HEK293 (cell line): ENCODE results near the gene TXNRD2.

Experiments
- CTCF ChIA-PET: fragments of 350-600 bp; formaldehyde crosslinking; extraction: SDS; loops from one replicate; lab custom pipeline; 2021; ENCODE audit warnings: antibody characterized with exemption; lab: Yijun Ruan, JAX
- POLR2A ChIA-PET: fragments of 300-600 bp; formaldehyde crosslinking; extraction: SDS; loops from one replicate; lab custom pipeline; 2020; ENCODE audit warnings: antibody characterized with exemption, inconsistent platforms; lab: Yijun Ruan, JAX
- H3K27ac ChIP-seq: fragments of 200-500 bp; sonication (Bioruptor generic); 2 replicates; pipeline ENCODE4 v1.5.1; 2014; ENCODE audit warnings: low read depth, low read length, control low read depth, inconsistent platforms; ENCODE audit errors: extremely low read depth
- H3K36me3 ChIP-seq, 2 experiments: fragments of 200-500 bp in 1 of 2; sonication (Bioruptor generic) in 1 of 2; 1 replicate in 1 of 2; 2 replicates in 1 of 2; pipeline ENCODE4 v1.5.1; 2014 to 2017; ENCODE audit warnings: inconsistent platforms in 2 of 2, low read length in 2 of 2; ENCODE audit not compliant: control insufficient read depth in 2 of 2, insufficient read depth in 1 of 2
- H3K4me1 ChIP-seq: fragments of 200-500 bp; sonication (Bioruptor generic); 2 replicates; pipeline ENCODE4 v1.5.1; 2014; ENCODE audit warnings: mild to moderate bottlenecking, low read length, inconsistent platforms; ENCODE audit not compliant: control insufficient read depth, insufficient read depth
- H3K4me3 ChIP-seq: 2 replicates; pipeline ENCODE4 v1.5.1; 2011; ENCODE audit warnings: low read depth, mild to moderate bottlenecking, control low read depth, low read length, moderate library complexity
- H3K9me3 ChIP-seq: fragments of 200-500 bp; sonication (Bioruptor generic); 2 replicates; pipeline ENCODE4 v1.5.1; 2014; ENCODE audit warnings: low read depth, low read length, inconsistent platforms; ENCODE audit not compliant: control insufficient read depth, insufficient read depth
- ATF2 ChIP-seq: fragments of 450-650 bp; formaldehyde crosslinking; IDR thresholded peaks from 2 replicates; pipeline ENCODE4 v1.5.1; 2016; ENCODE audit warnings: missing biosample characterization, missing genetic modification characterization, low read depth
- BCL11B ChIP-seq: fragments of 450-650 bp; formaldehyde crosslinking; IDR thresholded peaks from 2 replicates; pipeline ENCODE4 v1.5.1; 2016; ENCODE audit warnings: low read depth, missing biosample characterization, missing genetic modification characterization
- PRDM10 ChIP-seq: fragments of 450-650 bp; formaldehyde crosslinking; IDR thresholded peaks from 2 replicates; pipeline ENCODE4 v1.5.1; 2016; ENCODE audit warnings: missing biosample characterization, missing genetic modification characterization
- SP2 ChIP-seq: fragments of 450-650 bp; formaldehyde crosslinking; IDR thresholded peaks from 2 replicates; pipeline ENCODE4 v1.5.1; 2016; ENCODE audit warnings: missing biosample characterization, missing genetic modification characterization
- SP3 ChIP-seq: fragments of 450-650 bp; formaldehyde crosslinking; IDR thresholded peaks from 2 replicates; pipeline ENCODE4 v1.5.1; 2016; ENCODE audit warnings: missing biosample characterization, missing genetic modification characterization
- ZBTB20 ChIP-seq: fragments of 450-650 bp; formaldehyde crosslinking; IDR thresholded peaks from 2 replicates; pipeline ENCODE4 v1.5.1; 2016; ENCODE audit warnings: missing biosample characterization, missing genetic modification characterization
- ZBTB21 ChIP-seq: fragments of 450-650 bp; formaldehyde crosslinking; IDR thresholded peaks from 2 replicates; pipeline ENCODE4 v1.5.1; 2017; ENCODE audit warnings: missing biosample characterization, missing genetic modification characterization
- ZFHX2 ChIP-seq: fragments of 450-650 bp; formaldehyde crosslinking; conservative IDR thresholded peaks from 2 replicates; pipeline ENCODE4 v1.5.1; 2016; ENCODE audit warnings: missing biosample characterization, missing genetic modification characterization
- ZNF10 ChIP-seq: fragments of 450-650 bp; formaldehyde crosslinking; IDR thresholded peaks from 2 replicates; pipeline ENCODE4 v1.5.1; 2017; ENCODE audit warnings: missing biosample characterization, missing genetic modification characterization
- ZNF121 ChIP-seq: fragments of 450-650 bp; formaldehyde crosslinking; IDR thresholded peaks from 2 replicates; pipeline ENCODE4 v1.5.1; 2016; ENCODE audit warnings: missing biosample characterization, missing genetic modification characterization
- ZNF2 ChIP-seq: fragments of 450-650 bp; formaldehyde crosslinking; IDR thresholded peaks from 2 replicates; pipeline ENCODE4 v1.5.1; 2016; ENCODE audit warnings: missing biosample characterization, missing genetic modification characterization
- ZNF335 ChIP-seq: fragments of 450-650 bp; formaldehyde crosslinking; conservative IDR thresholded peaks from 2 replicates; pipeline ENCODE4 v1.5.1; 2016; ENCODE audit warnings: missing biosample characterization, missing genetic modification characterization
- ZNF362 ChIP-seq: fragments of 450-650 bp; formaldehyde crosslinking; IDR thresholded peaks from 2 replicates; pipeline ENCODE4 v1.5.1; 2016; ENCODE audit warnings: missing biosample characterization, missing genetic modification characterization
- ZNF521 ChIP-seq: fragments of 450-650 bp; formaldehyde crosslinking; IDR thresholded peaks from 2 replicates; pipeline ENCODE4 v1.5.1; 2017; ENCODE audit warnings: missing biosample characterization, mild to moderate bottlenecking, missing genetic modification characterization
- ZNF561 ChIP-seq: fragments of 450-650 bp; IDR thresholded peaks from 2 replicates; pipeline ENCODE4 v1.5.1; 2018; ENCODE audit warnings: missing biosample characterization, missing genetic modification characterization, borderline replicate concordance
- ZNF600 ChIP-seq: fragments of 450-650 bp; formaldehyde crosslinking; IDR thresholded peaks from 2 replicates; pipeline ENCODE4 v1.5.1; 2016; ENCODE audit warnings: missing biosample characterization, missing genetic modification characterization
- ZNF623 ChIP-seq: fragments of 450-650 bp; formaldehyde crosslinking; IDR thresholded peaks from 2 replicates; pipeline ENCODE4 v1.5.1; 2016; ENCODE audit warnings: missing biosample characterization, missing genetic modification characterization
- ZNF626 ChIP-seq: fragments of 450-650 bp; sonication (Bioruptor Pico); formaldehyde crosslinking; IDR thresholded peaks from 2 replicates; pipeline ENCODE4 v1.5.1; 2018; ENCODE audit warnings: missing biosample characterization, missing genetic modification characterization, inconsistent platforms
- ZNF677 ChIP-seq: fragments of 450-650 bp; IDR thresholded peaks from 2 replicates; pipeline ENCODE4 v1.5.0; 2018; ENCODE audit warnings: missing biosample characterization, mild to moderate bottlenecking, missing genetic modification characterization, moderate library complexity
- ZNF747 ChIP-seq: fragments of 450-650 bp; formaldehyde crosslinking; IDR thresholded peaks from 2 replicates; pipeline ENCODE4 v1.5.1; 2016; ENCODE audit warnings: missing biosample characterization, missing genetic modification characterization
- ZNF791 ChIP-seq: fragments of 450-650 bp; formaldehyde crosslinking; IDR thresholded peaks from 2 replicates; pipeline ENCODE4 v1.5.1; 2016; ENCODE audit warnings: missing biosample characterization, missing genetic modification characterization
- ZNF830 ChIP-seq: fragments of 450-650 bp; IDR thresholded peaks from 2 replicates; pipeline ENCODE4 v1.5.0; 2018; ENCODE audit warnings: missing biosample characterization, missing genetic modification characterization, low read depth, mild to moderate bottlenecking, moderate library complexity
- ZNF837 ChIP-seq: fragments of 450-650 bp; formaldehyde crosslinking; IDR thresholded peaks from 2 replicates; pipeline ENCODE4 v1.5.1; 2016; ENCODE audit warnings: missing biosample characterization, missing genetic modification characterization
- TF ChIP-seq, protein P1 (sequence below): fragments of 450-650 bp; formaldehyde crosslinking; IDR thresholded peaks from 2 replicates; pipeline ENCODE4 v1.5.1; 2017; ENCODE audit warnings: missing biosample characterization, missing genetic modification characterization
- TF ChIP-seq, protein P2 (sequence below): fragments of 450-650 bp; formaldehyde crosslinking; IDR thresholded peaks from 2 replicates; pipeline ENCODE4 v1.5.1; 2016; ENCODE audit warnings: missing biosample characterization, missing genetic modification characterization
- TF ChIP-seq, protein P3 (sequence below): fragments of 450-650 bp; formaldehyde crosslinking; IDR thresholded peaks from 2 replicates; pipeline ENCODE4 v1.5.1; 2016; ENCODE audit warnings: missing biosample characterization, missing genetic modification characterization

The TXNRD2 gene

DNA sequence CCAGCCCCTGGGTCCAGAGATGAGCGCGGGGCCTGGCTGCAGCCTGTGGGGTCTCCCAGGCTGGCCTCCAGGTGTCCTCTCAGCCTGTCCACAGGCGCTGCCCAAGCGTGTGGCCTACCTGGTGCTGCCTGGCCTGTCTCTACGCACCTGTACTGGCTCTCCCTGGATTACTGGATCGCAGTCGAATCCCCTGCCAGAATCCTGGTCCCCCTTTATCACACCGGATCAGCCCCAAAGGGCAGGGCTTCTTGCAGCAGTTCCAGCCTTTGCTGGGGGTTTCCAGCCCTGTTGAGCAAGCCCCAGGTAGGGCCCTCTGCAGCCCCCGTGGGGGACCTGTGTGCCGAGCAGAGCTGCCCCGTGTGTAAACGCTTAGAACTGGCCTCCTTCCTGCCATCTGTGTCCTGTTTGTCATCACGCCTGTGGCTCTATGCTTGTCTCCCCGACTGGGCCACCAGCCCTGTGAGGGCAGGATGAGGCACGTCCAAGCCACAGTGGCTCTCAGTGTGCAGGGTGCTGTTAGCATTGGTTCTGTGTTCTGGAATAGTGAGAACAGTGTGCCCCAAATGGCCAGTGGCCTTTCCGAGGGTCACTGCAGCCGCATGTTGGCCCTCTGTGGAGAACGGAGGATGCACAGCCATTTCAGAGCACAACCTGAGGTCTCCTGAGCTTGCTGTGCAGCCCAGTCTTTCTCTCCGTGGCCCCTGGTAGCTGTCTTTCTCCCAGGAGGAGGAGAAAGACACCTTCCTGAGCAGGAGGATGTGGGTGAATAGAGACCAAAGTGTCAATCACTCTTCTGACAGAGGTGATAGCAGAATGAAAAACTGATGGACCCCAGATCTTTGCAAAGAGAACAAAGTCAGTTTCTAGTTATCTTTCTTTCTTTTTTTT is 13.9 kb upstream of the TXNRD2 start:
- Histone ChIP-seq H3K4me1 (peaks cover 8% of the 10 kb centered on the region; the same call in 1 of the 2 replicates), H3K9me3 (no peaks in the 10 kb centered on the region), H3K4me3 (no peak overlapping the region), H3K27ac (no peak overlapping the region), H3K36me3 (peaks cover 0 to 6% of the 10 kb centered on the region in 2 experiments; a peak in 1 of 3 replicates)
- CTCF ChIA-PET: interaction anchor here (0.6 to 3.8 kb wide), 5 partner anchors 8 to 225 kb away, joined by 3 to 33 read pairs (median 3); partner anchors contain the start of genes COMT and TXNRD2
- POLR2A ChIA-PET: interaction anchor here (1.6 to 2.3 kb wide), 2 partner anchors 10 to 12 kb away, joined by 7 to 9 read pairs; no protein-coding TSS in a partner anchor
- no peak for TF ChIP-seq ZNF2 (tag by site-specific recombination)
- no peak for TF ChIP-seq ZBTB20 (tag by site-specific recombination)
- TF ChIP-seq ZNF600 (tag by site-specific recombination): peak; percentile 94
- TF ChIP-seq ZNF561 (tag by site-specific recombination): no peak
- TF ChIP-seq ATF2 (tag by site-specific recombination): no peak
- TF ChIP-seq ZFHX2 (tag by site-specific recombination): no peak
- TF ChIP-seq, protein P1, sequence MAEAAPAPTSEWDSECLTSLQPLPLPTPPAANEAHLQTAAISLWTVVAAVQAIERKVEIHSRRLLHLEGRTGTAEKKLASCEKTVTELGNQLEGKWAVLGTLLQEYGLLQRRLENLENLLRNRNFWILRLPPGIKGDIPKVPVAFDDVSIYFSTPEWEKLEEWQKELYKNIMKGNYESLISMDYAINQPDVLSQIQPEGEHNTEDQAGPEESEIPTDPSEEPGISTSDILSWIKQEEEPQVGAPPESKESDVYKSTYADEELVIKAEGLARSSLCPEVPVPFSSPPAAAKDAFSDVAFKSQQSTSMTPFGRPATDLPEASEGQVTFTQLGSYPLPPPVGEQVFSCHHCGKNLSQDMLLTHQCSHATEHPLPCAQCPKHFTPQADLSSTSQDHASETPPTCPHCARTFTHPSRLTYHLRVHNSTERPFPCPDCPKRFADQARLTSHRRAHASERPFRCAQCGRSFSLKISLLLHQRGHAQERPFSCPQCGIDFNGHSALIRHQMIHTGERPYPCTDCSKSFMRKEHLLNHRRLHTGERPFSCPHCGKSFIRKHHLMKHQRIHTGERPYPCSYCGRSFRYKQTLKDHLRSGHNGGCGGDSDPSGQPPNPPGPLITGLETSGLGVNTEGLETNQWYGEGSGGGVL (tag by site-specific recombination): no peak
- TF ChIP-seq ZNF626 (tag by site-specific recombination): no peak
- TF ChIP-seq SP3 (tag by site-specific recombination): no peak
- TF ChIP-seq ZBTB21 (tag by site-specific recombination): no peak
- no peak for TF ChIP-seq ZNF830 (tag by site-specific recombination)
- no peak for TF ChIP-seq ZNF521
- no peak for TF ChIP-seq ZNF837 (tag by site-specific recombination)
- TF ChIP-seq ZNF10: no peak
- TF ChIP-seq ZNF623 (tag by site-specific recombination): no peak
- peak; percentile 70; the same call in 1 of the 2 replicates for TF ChIP-seq ZNF362 (tag by site-specific recombination)
- TF ChIP-seq ZNF677 (tag by site-specific recombination): no peak
- TF ChIP-seq SP2: no peak
- TF ChIP-seq PRDM10: no peak
- TF ChIP-seq ZNF791 (tag by site-specific recombination): no peak
- TF ChIP-seq ZNF121: no peak
- no peak for TF ChIP-seq ZNF335 (tag by site-specific recombination)
- no peak for TF ChIP-seq BCL11B (tag by site-specific recombination)
- TF ChIP-seq, protein P2, sequence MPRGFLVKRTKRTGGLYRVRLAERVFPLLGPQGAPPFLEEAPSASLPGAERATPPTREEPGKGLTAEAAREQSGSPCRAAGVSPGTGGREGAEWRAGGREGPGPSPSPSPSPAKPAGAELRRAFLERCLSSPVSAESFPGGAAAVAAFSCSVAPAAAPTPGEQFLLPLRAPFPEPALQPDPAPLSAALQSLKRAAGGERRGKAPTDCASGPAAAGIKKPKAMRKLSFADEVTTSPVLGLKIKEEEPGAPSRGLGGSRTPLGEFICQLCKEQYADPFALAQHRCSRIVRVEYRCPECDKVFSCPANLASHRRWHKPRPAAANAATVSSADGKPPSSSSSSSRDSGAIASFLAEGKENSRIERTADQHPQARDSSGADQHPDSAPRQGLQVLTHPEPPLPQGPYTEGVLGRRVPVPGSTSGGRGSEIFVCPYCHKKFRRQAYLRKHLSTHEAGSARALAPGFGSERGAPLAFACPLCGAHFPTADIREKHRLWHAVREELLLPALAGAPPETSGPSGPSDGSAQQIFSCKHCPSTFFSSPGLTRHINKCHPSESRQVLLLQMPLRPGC (tag by site-specific recombination): no peak
- TF ChIP-seq, protein P3, sequence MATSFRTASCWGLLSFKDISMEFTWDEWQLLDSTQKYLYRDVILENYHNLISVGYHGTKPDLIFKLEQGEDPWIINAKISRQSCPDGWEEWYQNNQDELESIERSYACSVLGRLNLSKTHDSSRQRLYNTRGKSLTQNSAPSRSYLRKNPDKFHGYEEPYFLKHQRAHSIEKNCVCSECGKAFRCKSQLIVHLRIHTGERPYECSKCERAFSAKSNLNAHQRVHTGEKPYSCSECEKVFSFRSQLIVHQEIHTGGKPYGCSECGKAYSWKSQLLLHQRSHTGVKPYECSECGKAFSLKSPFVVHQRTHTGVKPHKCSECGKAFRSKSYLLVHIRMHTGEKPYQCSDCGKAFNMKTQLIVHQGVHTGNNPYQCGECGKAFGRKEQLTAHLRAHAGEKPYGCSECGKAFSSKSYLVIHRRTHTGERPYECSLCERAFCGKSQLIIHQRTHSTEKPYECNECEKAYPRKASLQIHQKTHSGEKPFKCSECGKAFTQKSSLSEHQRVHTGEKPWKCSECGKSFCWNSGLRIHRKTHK (tag by site-specific recombination): no peak
- no peak for TF ChIP-seq ZNF747 (tag by site-specific recombination)
